Endodermal cell (in vitro differentiated cells): ENCODE measurements around the gene CX3CL1. TPM values are rescaled to one million over a fixed set of nuclear protein-coding genes. Genes with fewer than 3 reads are reported as not detected.
A peak's percentile ranks its signal among the peaks of the same experiment; 100 is the strongest.

Source experiments
- DNase-seq: peaks from one replicate; pipeline ENCODE4 v3.0.0-alpha.2; 2017
- H3K27ac ChIP-seq: 2 replicates; pipeline ENCODE4 v1.5.1; 2013; ENCODE audit warnings: mild to moderate bottlenecking, low read depth, low read length, moderate library complexity
- H3K27me3 ChIP-seq: 2 replicates; pipeline ENCODE4 v1.6.1; 2013; ENCODE audit warnings: mild to moderate bottlenecking, low read length, moderate library complexity; ENCODE audit not compliant: insufficient read depth, control insufficient read depth, poor library complexity, severe bottlenecking
- H3K36me3 ChIP-seq: 2 replicates; pipeline ENCODE4 v1.7.0; 2013; ENCODE audit warnings: mild to moderate bottlenecking, low read length, moderate library complexity; ENCODE audit not compliant: control insufficient read depth, insufficient read depth
- H3K4me1 ChIP-seq: one replicate; pipeline ENCODE4 v1.7.0; 2013; ENCODE audit warnings: low read length; ENCODE audit not compliant: control insufficient read depth, insufficient read depth
- H3K4me3 ChIP-seq: 2 replicates; pipeline ENCODE4 v1.5.1; 2013; ENCODE audit warnings: mild to moderate bottlenecking, low read length, moderate library complexity
- H3K9ac ChIP-seq: 2 replicates; pipeline ENCODE4 v1.6.1; 2013; ENCODE audit warnings: mild to moderate bottlenecking, low read length, moderate library complexity; ENCODE audit not compliant: poor library complexity, severe bottlenecking; ENCODE audit errors: extremely low read depth
- H3K9me3 ChIP-seq: 2 replicates; pipeline ENCODE4 v1.6.1; 2013; ENCODE audit warnings: mild to moderate bottlenecking, low read length, moderate library complexity; ENCODE audit not compliant: control insufficient read depth
- H3K27ac Mint-ChIP-seq: 2 replicates; pipeline ENCODE4 v1.8.0; 2020; ENCODE audit warnings: mixed read lengths
- H3K27me3 Mint-ChIP-seq: 2 replicates; pipeline ENCODE4 v1.8.0; 2021; ENCODE audit warnings: mild to moderate bottlenecking, mixed read lengths; ENCODE audit not compliant: insufficient read depth
- H3K36me3 Mint-ChIP-seq: 2 replicates; pipeline ENCODE4 v1.8.0; 2020; ENCODE audit warnings: low read depth, mixed read lengths
- H3K4me1 Mint-ChIP-seq: 2 replicates; pipeline ENCODE4 v1.8.0; 2020; ENCODE audit warnings: mixed read lengths
- H3K4me3 Mint-ChIP-seq: 2 replicates; pipeline ENCODE4 v1.8.0; 2020; ENCODE audit warnings: mild to moderate bottlenecking, moderate library complexity, mixed read lengths
- H3K9me3 Mint-ChIP-seq: 2 replicates; pipeline ENCODE4 v1.8.0; 2020; ENCODE audit warnings: mild to moderate bottlenecking, mixed read lengths
- CTCF ChIP-seq: fragments of 200-600 bp; sonication (generic); conservative IDR thresholded peaks from 2 replicates; pipeline ENCODE4 v1.5.0; 2021; ENCODE audit warnings: antibody characterized with exemption, mild to moderate bottlenecking
- WGBS, 2 experiments: methylation state at CpG; one replicate each; pipeline versions ENCODE4 v1.1.5 to v1.1.7; 2013; ENCODE audit warnings: missing lambda C conversion rate in 2 of 2, mixed read lengths in 1 of 2; ENCODE audit not compliant: insufficient coverage in 1 of 2, insufficient read length in 1 of 2; 5-methylcytosine and 5-hydroxymethylcytosine counted together
- total RNA-seq, 2 donors: library from RNA; stranded (reverse); fragmentation: NEBNext Ultra II Directional in 1 of 2; extraction: Animal tissue kit (Norgen Biotek cat#: 25700) in 1 of 2; gene quantifications; 2 replicates in 1 of 2; 3 replicates in 1 of 2; pipeline ENCODE4 v1.2.1, GENCODE V29; 2021

CX3CL1 gene
- total RNA-seq, 2 donors from 2014 or later, result 0.18 to 1.0 TPM

- Mint-ChIP-seq H3K4me1 (peaks cover 25% of the 10 kb centered on the region), H3K27me3 (peaks cover 18% of the 10 kb centered on the region)
- 92 to 93% methylated on average over 3 of the region's 3 CpGs for WGBS, 2 experiments
These were observed 52.3 kb downstream of the CX3CL1 start for GRCh38 chr16:57424583-57424982.

GRCh38 chr16:57426356-57426755 lies 54.1 kb downstream of the CX3CL1 start:
- Histone ChIP-seq H3K27ac (no peak overlapping the region), H3K27me3 (peaks cover 15% of the 10 kb centered on the region), H3K9ac (no peak overlapping the region), H3K4me3 (no peak overlapping the region), H3K36me3 (peaks cover 34% of the 10 kb centered on the region), H3K9me3 (no peaks in the 10 kb centered on the region), H3K4me1 (peaks cover 4% of the 10 kb centered on the region)
- no peak for DNase-seq
- TF ChIP-seq CTCF, result no peak
- Mint-ChIP-seq H3K27me3 (peaks cover 21% of the 10 kb centered on the region), H3K4me1 (peaks cover 25% of the 10 kb centered on the region), H3K4me3 (no peak overlapping the region), H3K27ac (no peak overlapping the region), H3K36me3 (peaks cover 39% of the 10 kb centered on the region), H3K9me3 (no peaks in the 10 kb centered on the region)
- WGBS, 2 experiments, result 91 to 100% methylated on average over 7 of the region's 7 CpGs

More at GRCh38 chr16:57424583-57424982, 52.3 kb downstream of the CX3CL1 start:
- Mint-ChIP-seq H3K36me3 (peaks cover 21% of the 10 kb centered on the region), H3K4me3 (no peak overlapping the region), H3K9me3 (no peaks in the 10 kb centered on the region), H3K27ac (no peak overlapping the region)
- no peak for TF ChIP-seq CTCF
- Histone ChIP-seq H3K27me3 (peaks cover 15% of the 10 kb centered on the region), H3K4me1 (peaks cover 4% of the 10 kb centered on the region), H3K27ac (no peak overlapping the region), H3K9ac (no peak overlapping the region), H3K4me3 (no peak overlapping the region), H3K36me3 (peaks cover 17% of the 10 kb centered on the region), H3K9me3 (no peaks in the 10 kb centered on the region)
- DNase-seq, result no peak

GRCh38 chr16:57427307-57427706 lies 55.0 kb downstream of the CX3CL1 start:
- no peak for TF ChIP-seq CTCF
- no peak overlapping the region for H3K4me3 Mint-ChIP-seq
- Histone ChIP-seq H3K9me3 (no peaks in the 10 kb centered on the region), H3K36me3 (peaks cover 44% of the 10 kb centered on the region), H3K4me1 (peaks cover 4% of the 10 kb centered on the region), H3K9ac (no peak overlapping the region), H3K27me3 (peaks cover 15% of the 10 kb centered on the region), H3K4me3 (no peak overlapping the region), H3K27ac (no peak overlapping the region)
- peaks cover 24% of the 10 kb centered on the region for H3K4me1 Mint-ChIP-seq
- peaks cover 42% of the 10 kb centered on the region for H3K36me3 Mint-ChIP-seq
- peaks cover 19% of the 10 kb centered on the region for H3K27me3 Mint-ChIP-seq
- peak; percentile 55 for DNase-seq
- 74 to 82% methylated on average over 5 to 8 of the region's 8 CpGs for WGBS, 2 experiments
- H3K9me3 Mint-ChIP-seq, result no peaks in the 10 kb centered on the region
- peak overlapping the region; percentile 32 for H3K27ac Mint-ChIP-seq
